GM19467 (cell line): ENCODE results near the gene STX4.
A peak's percentile ranks its signal among the peaks of the same experiment; 100 is the strongest.
"Not testable (repeated sequence)": the region's sequence is repeated elsewhere in the genome, so short reads cannot be mapped to it uniquely, and the experiment has no call there.

Source experiments
- ATAC-seq: cut with Tn5 transposase; IDR thresholded peaks from one replicate; pipeline ENCODE4 v1.9.1; 2021; ENCODE audit warnings: mild to moderate bottlenecking, moderate library complexity; ENCODE audit not compliant: unreplicated experiment

Gene STX4

DNA sequence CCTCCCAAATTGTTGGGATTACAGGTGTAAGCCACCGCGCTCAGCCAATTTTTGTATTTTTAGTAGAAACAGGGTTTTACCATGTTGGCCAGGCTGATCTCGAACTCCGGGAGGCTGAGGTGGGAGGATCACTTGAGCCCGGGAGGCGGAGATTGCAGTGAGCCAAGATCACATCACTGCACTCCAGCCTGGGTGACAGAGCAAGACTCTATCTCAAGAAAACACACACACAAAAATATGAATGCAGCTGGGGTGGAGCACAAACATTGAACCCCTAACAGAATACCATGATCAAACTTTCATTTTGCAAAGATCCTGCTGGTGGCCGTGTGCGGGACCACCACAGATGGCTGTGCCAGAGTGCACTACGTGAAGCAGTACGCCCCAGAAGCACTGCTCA lies 15.6 kb upstream of the STX4 start:
- not testable (repeated sequence) for ATAC-seq

- ATAC-seq, result no peak
These were observed 12.8 kb upstream of the STX4 start for GRCh38 chr16:31020536-31020935.

GRCh38 chr16:31022544-31023251 lies 10.7 kb upstream of the STX4 start:
- ATAC-seq, result no peak

DNA sequence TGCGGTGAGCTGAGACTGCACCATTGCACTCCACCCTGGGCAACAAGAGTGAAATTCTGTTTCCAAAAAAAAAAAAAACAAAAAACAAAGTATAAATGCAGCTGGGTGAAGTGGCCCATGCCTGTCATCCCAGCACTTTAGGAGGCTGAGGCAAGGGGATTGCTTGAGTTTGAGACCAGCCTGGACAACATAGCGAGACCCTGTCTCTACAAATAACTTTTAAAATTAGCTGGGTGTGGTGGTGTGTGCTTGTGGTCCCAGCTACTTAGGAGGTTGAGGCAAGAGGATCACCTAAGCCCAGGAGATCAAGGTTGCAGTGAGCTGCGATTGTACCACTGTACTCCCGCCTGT lies 10.1 kb upstream of the STX4 start:
- ATAC-seq, result no peak

DNA sequence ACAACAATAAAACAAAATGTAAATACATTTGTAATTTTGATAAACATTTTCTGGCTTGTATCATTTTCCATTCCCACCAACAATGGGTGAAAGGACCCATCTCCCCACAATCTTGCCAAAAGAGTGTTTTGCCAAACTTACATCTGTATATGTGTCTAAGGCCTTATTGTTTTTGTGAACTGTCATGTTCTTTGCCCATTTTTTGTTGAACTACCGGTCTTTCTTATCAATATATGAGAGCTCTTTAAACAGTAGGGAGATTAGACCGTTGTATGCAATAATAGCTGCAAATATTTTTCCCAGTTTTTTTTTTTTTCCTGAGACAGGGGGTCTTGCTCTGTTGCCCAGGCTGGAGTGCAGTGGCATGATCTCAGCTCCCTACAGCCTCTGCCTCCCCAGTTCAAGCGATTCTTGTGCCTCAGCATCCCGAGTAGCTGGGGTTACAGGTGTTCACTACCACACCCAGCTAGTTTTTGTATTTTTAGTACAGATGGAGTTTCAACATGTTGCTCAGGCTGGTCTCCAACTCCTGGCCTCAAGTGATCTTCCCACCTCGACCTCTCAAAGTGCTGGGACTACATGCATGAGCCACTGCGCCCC lies 9.6 kb upstream of the STX4 start:
- no peak for ATAC-seq

- ATAC-seq, result no peak
These were observed 8.0 kb upstream of the STX4 start for GRCh38 chr16:31025339-31025738.

DNA sequence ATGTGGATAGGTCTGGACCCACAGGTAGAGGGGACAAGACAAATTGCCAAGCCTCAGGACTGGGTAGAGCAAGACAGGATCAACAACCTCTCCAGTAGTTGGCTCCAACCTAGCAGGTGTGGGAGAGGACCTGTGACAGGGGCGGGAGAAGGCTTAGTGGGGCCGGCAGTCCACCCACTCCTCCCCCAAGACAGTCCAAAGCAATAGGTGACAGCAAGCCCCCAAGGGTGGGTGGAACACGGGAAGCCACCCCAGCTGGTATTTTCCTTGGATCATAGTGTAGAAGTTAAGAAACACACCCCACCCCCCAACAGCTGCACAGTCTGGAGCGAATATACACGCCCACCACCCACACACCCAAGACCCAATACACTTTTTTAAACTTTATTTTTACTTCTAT lies 4.1 kb upstream of the STX4 start:
- ATAC-seq, result no peak

GRCh38 chr16:31031276-31031675 lies 2.1 kb upstream of the STX4 start:
- no peak for ATAC-seq

DNA sequence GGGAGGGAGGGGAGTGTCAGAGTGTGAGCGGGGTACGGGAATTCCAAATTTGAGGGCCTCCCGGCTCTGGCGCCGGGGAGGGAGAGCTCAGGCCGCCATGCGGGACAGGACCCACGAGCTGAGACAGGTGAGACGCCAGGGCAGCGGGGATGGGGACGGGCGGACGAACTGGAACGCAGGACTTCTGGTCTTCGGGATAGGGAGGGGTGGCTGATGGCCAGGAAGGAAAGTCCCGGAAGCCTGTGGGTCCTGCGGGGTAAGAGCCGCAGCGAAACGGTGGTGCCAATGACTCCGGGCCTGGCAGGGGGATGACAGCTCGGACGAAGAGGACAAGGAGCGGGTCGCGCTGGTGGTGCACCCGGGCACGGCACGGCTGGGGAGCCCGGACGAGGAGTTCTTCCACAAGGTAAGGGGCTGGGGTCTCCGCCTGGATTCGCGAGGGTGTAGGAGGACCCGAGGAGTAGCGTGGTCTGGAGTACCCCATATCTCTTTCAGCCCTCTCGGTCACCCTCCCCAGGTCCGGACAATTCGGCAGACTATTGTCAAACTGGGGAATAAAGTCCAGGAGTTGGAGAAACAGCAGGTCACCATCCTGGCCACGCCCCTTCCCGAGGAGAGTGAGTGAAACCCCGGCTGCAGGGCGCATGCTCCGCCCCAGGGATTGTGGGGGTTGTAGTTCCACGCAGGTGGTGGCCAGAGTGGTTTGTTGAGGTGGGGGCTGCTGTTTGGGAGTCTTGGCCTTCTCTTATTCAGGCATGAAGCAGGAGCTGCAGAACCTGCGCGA lies 543 bp downstream of the STX4 start:
- ATAC-seq, result peak; percentile 45

GRCh38 chr16:31036691-31037090 lies 3.3 kb downstream of the STX4 start:
- no peak for ATAC-seq

DNA sequence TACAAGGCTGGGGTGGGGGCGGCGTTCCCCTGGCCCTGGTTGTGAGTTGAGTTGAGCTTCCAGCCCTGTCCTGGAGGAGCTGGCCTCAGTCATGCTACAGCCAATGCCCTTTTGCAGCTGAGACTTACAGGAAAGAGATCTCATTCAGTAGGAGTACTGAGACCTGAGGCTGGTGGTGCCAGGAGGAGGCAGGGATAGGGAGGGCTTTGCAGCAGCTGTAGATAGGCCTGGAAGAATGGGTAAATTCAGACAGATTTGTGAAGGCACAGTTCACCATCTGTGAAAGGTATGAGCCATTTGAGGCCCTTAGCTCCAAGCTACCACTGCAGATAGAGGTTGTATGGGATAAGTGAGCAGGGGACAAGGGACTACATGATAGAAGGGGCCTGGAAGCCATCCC lies 5.6 kb downstream of the STX4 start:
- ATAC-seq, result no peak

DNA sequence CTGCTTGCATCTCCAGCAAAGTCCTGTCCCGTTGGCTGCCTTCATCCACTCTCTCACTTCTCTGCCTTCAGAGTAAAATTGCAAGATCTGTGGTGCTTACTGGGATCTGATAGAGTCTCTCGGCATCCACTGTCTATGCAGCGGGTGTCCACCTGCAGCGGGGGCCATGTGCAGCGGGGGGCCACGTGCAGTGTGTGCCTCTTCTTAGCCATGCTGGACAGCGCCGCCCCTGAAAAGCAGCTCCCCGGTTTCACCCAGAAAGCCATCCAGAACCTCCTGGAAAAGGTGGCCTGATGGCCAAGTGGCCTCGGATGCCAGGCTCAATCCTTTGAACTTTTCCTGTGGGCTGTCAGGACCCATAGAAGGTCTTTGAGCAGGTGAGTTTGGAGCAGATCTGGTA lies 9.5 kb downstream of the STX4 start:
- ATAC-seq, result no peak

DNA sequence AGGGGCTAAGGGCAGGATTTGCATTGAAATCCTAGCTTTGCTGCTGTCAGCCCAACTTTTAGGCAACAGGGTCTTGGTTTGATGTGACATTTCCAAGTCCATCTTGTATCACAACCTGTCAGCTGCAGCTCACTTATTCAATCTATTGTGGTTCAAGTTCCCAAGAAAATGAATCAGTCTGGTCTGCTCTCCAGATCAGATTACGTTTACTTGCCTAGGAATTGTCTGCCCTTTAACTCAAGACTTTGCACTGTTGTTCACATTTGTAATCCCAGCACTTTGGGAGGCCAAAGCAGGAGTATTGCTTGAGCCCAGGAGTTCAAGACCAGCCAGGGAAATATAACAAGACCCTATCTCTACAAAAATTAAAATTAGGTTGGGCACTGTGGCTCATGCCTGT lies 10.0 kb downstream of the STX4 start:
- ATAC-seq, result no peak

DNA sequence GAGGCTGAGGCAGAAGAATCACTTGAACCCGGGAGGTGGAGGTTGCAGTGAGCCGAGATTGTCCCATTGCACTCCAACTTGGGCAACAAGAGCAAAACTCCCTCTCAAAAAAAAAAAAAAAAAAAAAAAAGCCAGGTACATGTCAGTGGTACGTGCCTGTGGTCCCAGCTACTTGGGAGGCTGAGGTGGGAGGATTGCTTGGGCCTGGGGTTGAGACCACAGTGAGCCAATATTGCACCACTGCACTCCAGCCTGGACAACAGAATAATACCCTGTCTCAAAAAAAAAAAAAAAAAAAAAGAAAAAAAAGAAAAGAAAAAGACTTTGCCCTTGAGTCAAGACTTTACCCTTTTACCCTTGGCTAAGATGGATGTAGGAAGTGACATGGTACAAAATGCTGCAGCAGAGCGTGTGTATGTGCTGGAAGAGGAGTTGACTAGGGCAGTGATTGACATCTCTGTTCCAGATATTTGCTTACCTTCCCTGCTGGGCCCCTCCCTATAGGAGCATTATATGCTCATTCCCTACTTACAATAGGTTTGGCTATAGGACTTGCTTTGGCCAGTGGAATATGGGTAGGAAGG lies 10.6 kb downstream of the STX4 start:
- ATAC-seq, result no peak

- no peak for ATAC-seq
These were observed 17.1 kb downstream of the STX4 start for GRCh38 chr16:31050280-31051030.

DNA sequence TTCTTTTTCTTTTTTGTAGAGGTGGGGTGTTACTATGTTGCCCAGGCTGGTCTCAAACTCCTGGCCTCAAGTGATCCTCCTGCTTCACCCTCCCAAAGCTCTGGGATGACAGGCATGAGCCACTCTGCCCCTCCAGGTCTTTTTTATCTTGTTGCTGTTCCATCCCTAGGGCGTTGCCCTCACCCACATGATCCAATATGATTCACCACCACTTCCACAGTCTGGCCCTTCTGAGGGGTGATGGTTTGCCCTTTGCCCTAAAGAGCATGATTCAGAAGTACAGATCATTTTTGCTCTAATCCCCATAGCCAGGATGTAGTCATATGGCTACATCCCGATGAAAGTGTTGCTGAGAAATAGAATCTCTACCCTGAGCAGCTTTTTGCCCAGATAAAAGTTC lies 18.8 kb downstream of the STX4 start:
- no peak for ATAC-seq

DNA sequence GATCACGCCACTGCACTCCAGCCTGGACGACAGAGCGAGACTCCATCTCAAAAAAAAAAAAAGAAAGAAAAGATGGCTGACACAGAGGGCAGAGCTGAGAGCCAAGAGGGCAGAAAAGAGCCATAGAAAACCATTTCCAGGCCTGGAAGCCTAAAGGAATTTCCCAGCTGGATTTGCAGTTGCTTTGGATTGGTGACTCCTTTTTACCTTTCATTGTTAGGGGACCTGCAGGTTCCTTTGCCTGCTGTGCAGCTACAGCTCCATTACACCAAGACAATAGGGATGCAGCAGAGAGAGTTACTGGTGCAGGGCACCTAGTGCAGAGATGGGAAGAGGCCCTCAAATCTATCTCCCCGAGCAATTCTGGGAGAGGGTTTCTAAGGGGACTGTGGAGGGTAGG lies 22.3 kb downstream of the STX4 start:
- no peak for ATAC-seq

GRCh38 chr16:31061126-31061812 lies 27.9 kb downstream of the STX4 start:
- no peak for ATAC-seq

- no peak for ATAC-seq
These were observed 28.6 kb downstream of the STX4 start for GRCh38 chr16:31061813-31062440.

DNA sequence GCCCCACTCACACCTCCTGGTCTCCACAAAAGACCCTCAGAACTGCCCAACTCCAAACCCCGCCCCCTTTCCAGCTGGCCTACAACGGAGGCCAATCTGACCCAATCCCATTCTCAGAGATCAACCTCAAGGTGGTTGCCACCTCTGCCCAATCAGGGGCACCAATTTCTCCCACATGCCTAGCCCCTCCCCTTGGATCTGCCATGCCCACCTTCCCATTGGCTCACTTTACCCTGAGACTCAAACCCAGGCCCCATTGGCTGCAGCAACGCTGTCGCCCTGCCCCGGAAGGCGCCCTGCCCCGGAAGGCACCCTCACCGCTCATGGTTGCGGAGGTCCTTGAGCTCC lies 30.1 kb downstream of the STX4 start:
- ATAC-seq, result no peak
